GM12878 (cell line): ENCODE measurements around the gene UFSP2. TPM values are rescaled to one million over a fixed set of nuclear protein-coding genes. Genes with fewer than 3 reads are reported as not detected.

Experiments used
- CEBPZ ChIP-seq: fragments of 150-350 bp; IDR thresholded peaks from 2 replicates; pipeline ENCODE4 v1.6.1; 2016; ENCODE audit warnings: low read depth, low read length
- GABPA ChIP-seq: IDR thresholded peaks from 2 replicates; pipeline ENCODE4 v1.6.1; 2014; ENCODE audit warnings: antibody characterized with exemption, low read depth, mild to moderate bottlenecking, inconsistent platforms
- PKNOX1 ChIP-seq: fragments of 450-650 bp; IDR thresholded peaks from 2 replicates; pipeline ENCODE4 v1.6.1; 2016; ENCODE audit warnings: mild to moderate bottlenecking
- PRDM15 ChIP-seq: fragments of 450-650 bp; formaldehyde crosslinking; IDR thresholded peaks from 2 replicates; pipeline ENCODE4 v1.4.0; 2020; ENCODE audit warnings: mild to moderate bottlenecking, moderate library complexity
- RBBP5 ChIP-seq: fragments of 200-600 bp; sonication (generic); conservative IDR thresholded peaks from 2 replicates; pipeline ENCODE4 v1.6.1; 2016
- polyA plus RNA-seq, 11 experiments: library from polyadenylated mRNA; depleted of rRNA in 4 of 11; unstranded in 6 of 11; stranded (reverse) in 5 of 11; fragments of >200 nt; fragmentation: Nextera tagmentation in 4 of 11; fragmentation: Illumina TruSeq in 1 of 11; extraction: Ambion mirVana in 4 of 11; extraction: Trizol in 1 of 11; gene quantifications; 1 replicate in 1 of 11; 2 replicates in 10 of 11; pipeline versions ENCODE4 v1.2.1 to v1.2.3, GENCODE V29; 2011 to 2016; ENCODE audit warnings: inconsistent platforms in 2 of 11, missing spikeins in 2 of 11, low read depth in 1 of 11
- total RNA-seq, 4 experiments: library from RNA; depleted of rRNA in 3 of 4; stranded (reverse); fragments of >200 nt in 3 of 4; fragmentation: Illumina TruSeq in 1 of 4; extraction: Trizol in 1 of 4; gene quantifications; 2 replicates each; pipeline versions ENCODE4 v1.2.1 to v1.2.3, GENCODE V29; 2013 to 2021
- TF ChIP-seq, protein P1 (sequence below): fragments of 450-650 bp; conservative IDR thresholded peaks from 2 replicates; pipeline ENCODE4 v1.6.1; 2017; ENCODE audit warnings: mild to moderate bottlenecking, moderate library complexity

The UFSP2 gene
- total and polyA plus RNA-seq, 10 of the 15 experiments (the other 5 are each of a cell fraction or from before 2014, with no cell fraction given): 25.4 to 53.1 (median 37.7) TPM

- TF ChIP-seq PKNOX1 (no peak), RBBP5 (no peak), PRDM15 (CRISPR knock-in tag) (no peak), CEBPZ (no peak), GABPA (no peak)
- TF ChIP-seq, protein P1, sequence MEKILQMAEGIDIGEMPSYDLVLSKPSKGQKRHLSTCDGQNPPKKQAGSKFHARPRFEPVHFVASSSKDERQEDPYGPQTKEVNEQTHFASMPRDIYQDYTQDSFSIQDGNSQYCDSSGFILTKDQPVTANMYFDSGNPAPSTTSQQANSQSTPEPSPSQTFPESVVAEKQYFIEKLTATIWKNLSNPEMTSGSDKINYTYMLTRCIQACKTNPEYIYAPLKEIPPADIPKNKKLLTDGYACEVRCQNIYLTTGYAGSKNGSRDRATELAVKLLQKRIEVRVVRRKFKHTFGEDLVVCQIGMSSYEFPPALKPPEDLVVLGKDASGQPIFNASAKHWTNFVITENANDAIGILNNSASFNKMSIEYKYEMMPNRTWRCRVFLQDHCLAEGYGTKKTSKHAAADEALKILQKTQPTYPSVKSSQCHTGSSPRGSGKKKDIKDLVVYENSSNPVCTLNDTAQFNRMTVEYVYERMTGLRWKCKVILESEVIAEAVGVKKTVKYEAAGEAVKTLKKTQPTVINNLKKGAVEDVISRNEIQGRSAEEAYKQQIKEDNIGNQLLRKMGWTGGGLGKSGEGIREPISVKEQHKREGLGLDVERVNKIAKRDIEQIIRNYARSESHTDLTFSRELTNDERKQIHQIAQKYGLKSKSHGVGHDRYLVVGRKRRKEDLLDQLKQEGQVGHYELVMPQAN: no peak
Measured at GRCh38 chr4:185467101-185467500, 41.3 kb upstream of the UFSP2 start (continued).
